Nucleus accumbens (tissue), 56 donors: ENCODE measurements around the gene POLG2.
"Not testable (repeated sequence)": the region's sequence is repeated elsewhere in the genome, so short reads cannot be mapped to it uniquely, and the experiment has no call there.

Source experiments
- DNase-seq, 56 donors: peaks; one replicate each; lab custom pipeline; 2025; lab: John Stamatoyannopoulos, UW

The POLG2 gene

GRCh38 chr17:64491034-64491860 lies 5.6 kb downstream of the POLG2 start:
- DNase-seq: peak in 1 of 56 donors; percentile 0

GRCh38 chr17:64488301-64488700 lies 8.6 kb downstream of the POLG2 start:
- DNase-seq: no peak

GRCh38 chr17:64484380-64484779 lies 12.5 kb downstream of the POLG2 start:
- no peak for DNase-seq

GRCh38 chr17:64480951-64481350 lies 15.9 kb downstream of the POLG2 start:
- no peak for DNase-seq

- no peak for DNase-seq
These were observed 19.0 kb downstream of the POLG2 start for GRCh38 chr17:64477849-64478248.

GRCh38 chr17:64472564-64472963 lies 24.3 kb downstream of the POLG2 start:
- DNase-seq: no peak

GRCh38 chr17:64471440-64471839 lies 25.4 kb downstream of the POLG2 start:
- DNase-seq: no peak

GRCh38 chr17:64470625-64471024 lies 26.2 kb downstream of the POLG2 start:
- no peak for DNase-seq

- DNase-seq: not testable (repeated sequence)
These were observed 30.0 kb downstream of the POLG2 start for GRCh38 chr17:64466834-64467233.

- DNase-seq: no peak
These were observed 30.7 kb downstream of the POLG2 start for GRCh38 chr17:64466019-64466735.

- no peak for DNase-seq
These were observed 35.1 kb downstream of the POLG2 start for GRCh38 chr17:64461788-64462187.

GRCh38 chr17:64460955-64461354 lies 35.9 kb downstream of the POLG2 start:
- no peak for DNase-seq

- DNase-seq: not testable (repeated sequence)
These were observed 37.0 kb downstream of the POLG2 start for GRCh38 chr17:64459818-64460217.

GRCh38 chr17:64459284-64459747 lies 37.5 kb downstream of the POLG2 start:
- DNase-seq: no peak

GRCh38 chr17:64458756-64459155 lies 38.1 kb downstream of the POLG2 start:
- DNase-seq: no peak

GRCh38 chr17:64457156-64457555 lies 39.7 kb downstream of the POLG2 start:
- no peak for DNase-seq

GRCh38 chr17:64455993-64456885 lies 40.6 kb downstream of the POLG2 start:
- DNase-seq: no peak

- no peak for DNase-seq
These were observed 47.3 kb downstream of the POLG2 start for GRCh38 chr17:64449545-64449944.

- peak in 5 of 56 donors; percentile 5 to 20 (median 19) for DNase-seq
These were observed 48.0 kb downstream of the POLG2 start, which contains the start of gene MILR1 for GRCh38 chr17:64448665-64449512. MILR1 (plus strand) TSS chr17:64449115; CDS start chr17:64449169, 54 bp downstream.

- no peak for DNase-seq
These were observed 49.3 kb downstream of the POLG2 start for GRCh38 chr17:64447526-64447925.
